Nephron progenitor cell (in vitro differentiated cells): ENCODE data around the gene CCDC188.

Experiments used
- DNase-seq: peaks from one replicate; pipeline ENCODE4 v3.0.0; 2021
- H3K27ac Mint-ChIP-seq: 2 replicates; pipeline ENCODE4 v1.8.0; 2021; ENCODE audit warnings: mild to moderate bottlenecking, moderate library complexity, mixed read lengths
- H3K27me3 Mint-ChIP-seq: 2 replicates; pipeline ENCODE4 v1.8.0; 2021; ENCODE audit warnings: mild to moderate bottlenecking, low read depth, mixed read lengths; ENCODE audit not compliant: poor library complexity
- H3K36me3 Mint-ChIP-seq: 2 replicates; pipeline ENCODE4 v1.8.0; 2021; ENCODE audit warnings: low read depth, mixed read lengths
- H3K4me1 Mint-ChIP-seq: 2 replicates; pipeline ENCODE4 v1.8.0; 2021; ENCODE audit warnings: mixed read lengths
- H3K4me3 Mint-ChIP-seq: 2 replicates; pipeline ENCODE4 v1.8.0; 2021; ENCODE audit warnings: mild to moderate bottlenecking, moderate library complexity, mixed read lengths
- H3K9me3 Mint-ChIP-seq: 2 replicates; pipeline ENCODE4 v1.8.0; 2021; ENCODE audit warnings: mild to moderate bottlenecking, moderate library complexity, mixed read lengths
- CTCF ChIP-seq: fragments of 200-600 bp; sonication (generic); IDR thresholded peaks from 2 replicates; pipeline ENCODE4 v1.5.0; 2021; ENCODE audit warnings: antibody characterized with exemption

Gene CCDC188

GRCh38 chr22:20131859-20132685 lies 18.8 kb downstream of the CCDC188 start:
- Mint-ChIP-seq H3K27me3 (peaks cover 13% of the 10 kb centered on the region), H3K4me3 (peak overlapping the region; percentile 71), H3K9me3 (no peaks in the 10 kb centered on the region), H3K36me3 (peaks cover 12% of the 10 kb centered on the region), H3K27ac (no peak overlapping the region), H3K4me1 (peaks cover 11% of the 10 kb centered on the region)
- no peak for TF ChIP-seq CTCF
- DNase-seq: peak; percentile 61

- Mint-ChIP-seq H3K27me3 (peaks cover 13% of the 10 kb centered on the region), H3K4me1 (peaks cover 11% of the 10 kb centered on the region), H3K9me3 (no peaks in the 10 kb centered on the region), H3K27ac (no peak within 1 kb of the TSS), H3K4me3 (peak within 1 kb of the TSS; percentile 73), H3K36me3 (peaks cover 15% of the 10 kb centered on the region)
- no peak for TF ChIP-seq CTCF
- no peak for DNase-seq
Measured at GRCh38 chr22:20131597-20131858, 19.3 kb downstream of the CCDC188 start, which contains the start of gene ZDHHC8. TSS of gene ZDHHC8 (plus strand) at chr22:20131804. CDS start at chr22:20131948, 144 bp downstream.

GRCh38 chr22:20130731-20131596 lies 19.9 kb downstream of the CCDC188 start:
- no peaks in the 10 kb centered on the region for H3K9me3 Mint-ChIP-seq
- H3K4me1 Mint-ChIP-seq: peaks cover 11% of the 10 kb centered on the region
- H3K36me3 Mint-ChIP-seq: peaks cover 19% of the 10 kb centered on the region
- peaks cover 13% of the 10 kb centered on the region for H3K27me3 Mint-ChIP-seq
- no peak for TF ChIP-seq CTCF
- DNase-seq: peak; percentile 77
- peak overlapping the region; percentile 73 for H3K4me3 Mint-ChIP-seq
- H3K27ac Mint-ChIP-seq: no peak overlapping the region

- H3K27me3 Mint-ChIP-seq: peaks cover 13% of the 10 kb centered on the region
- peak overlapping the region; percentile 73 for H3K4me3 Mint-ChIP-seq
- no peak overlapping the region for H3K27ac Mint-ChIP-seq
- H3K9me3 Mint-ChIP-seq: no peaks in the 10 kb centered on the region
- no peak for TF ChIP-seq CTCF
- peaks cover 11% of the 10 kb centered on the region for H3K4me1 Mint-ChIP-seq
- DNase-seq: no peak
- peaks cover 22% of the 10 kb centered on the region for H3K36me3 Mint-ChIP-seq
Measured at GRCh38 chr22:20130319-20130718, 20.5 kb downstream of the CCDC188 start.

GRCh38 chr22:20129747-20130014 lies 21.2 kb downstream of the CCDC188 start:
- no peaks in the 10 kb centered on the region for H3K9me3 Mint-ChIP-seq
- peaks cover 13% of the 10 kb centered on the region for H3K27me3 Mint-ChIP-seq
- peaks cover 28% of the 10 kb centered on the region for H3K36me3 Mint-ChIP-seq
- H3K4me1 Mint-ChIP-seq: peaks cover 11% of the 10 kb centered on the region
- H3K4me3 Mint-ChIP-seq: no peak overlapping the region
- TF ChIP-seq CTCF: no peak
- no peak for DNase-seq
- H3K27ac Mint-ChIP-seq: no peak overlapping the region
